H1 (cell line): ENCODE data around the gene CADM1. TPM values are rescaled to one million over a fixed set of nuclear protein-coding genes. Genes with fewer than 3 reads are reported as not detected.

ENCODE experiments used
- SIRT6 ChIP-seq: IDR thresholded peaks from one replicate; pipeline ENCODE4 v1.7.1; 2012; ENCODE audit warnings: low read length, inconsistent platforms
- YY1 ChIP-seq: IDR thresholded peaks from 2 replicates; pipeline ENCODE4 v1.6.1; 2011; ENCODE audit warnings: low read depth, mild to moderate bottlenecking, low read length
- polyA plus RNA-seq, 7 experiments: library from polyadenylated mRNA; depleted of rRNA in 3 of 7; stranded (reverse) in 5 of 7; unstranded in 2 of 7; fragments of >200 nt in 5 of 7; fragments of 200-250 nt in 2 of 7; gene quantifications; 1 replicate in 5 of 7; 2 replicates in 1 of 7; 4 replicates in 1 of 7; pipeline versions ENCODE4 v1.2.1 to v1.2.3, GENCODE V29; 2011 to 2013; ENCODE audit warnings: missing spikeins in 2 of 7, mixed read lengths in 2 of 7
- total RNA-seq: library from RNA; stranded (reverse); fragmentation: NEBNext Ultra II Directional; extraction: Animal tissue kit (Norgen Biotek cat#: 25700); gene quantifications from 2 replicates; pipeline ENCODE4 v1.2.1, GENCODE V29; 2021

CADM1 gene
- total and polyA plus RNA-seq, 2 of the 8 experiments (the other 6 are each of a cell fraction or from before 2014, with no cell fraction given), result 8.3 to 25.3 TPM

DNA sequence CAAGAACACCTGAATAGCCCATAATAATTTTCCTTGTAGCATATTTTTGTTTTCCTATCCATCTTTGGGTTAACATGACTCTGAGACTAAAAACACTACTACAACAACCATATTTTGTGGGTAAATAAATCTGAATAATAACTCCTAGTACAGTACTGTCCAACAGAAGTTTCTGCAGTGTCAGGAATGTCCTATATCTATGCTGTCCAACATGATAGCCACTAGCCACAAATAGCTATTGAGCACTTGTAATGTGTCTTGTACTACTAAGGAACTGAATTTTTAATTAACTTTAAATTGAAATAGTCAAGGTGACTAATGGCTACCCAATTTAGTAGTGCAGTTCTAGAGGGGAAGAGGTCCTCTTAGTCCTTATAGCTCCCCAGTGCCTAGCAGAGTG is 135.6 kb downstream of the CADM1 start (continued):
- TF ChIP-seq YY1, result no peak
- no peak for TF ChIP-seq SIRT6
- TF ChIP-seq, all 59 proteins: peak for 0
